ENCODE measurements around the gene ILRUN. TPM values are rescaled to one million over a fixed set of nuclear protein-coding genes. Genes with fewer than 3 reads are reported as not detected.

ILRUN gene
- polyA plus RNA-seq, 1 donor (not counting 4 experiments of a cell fraction or from before 2014, with no cell fraction given), result 64.1 TPM

DNA sequence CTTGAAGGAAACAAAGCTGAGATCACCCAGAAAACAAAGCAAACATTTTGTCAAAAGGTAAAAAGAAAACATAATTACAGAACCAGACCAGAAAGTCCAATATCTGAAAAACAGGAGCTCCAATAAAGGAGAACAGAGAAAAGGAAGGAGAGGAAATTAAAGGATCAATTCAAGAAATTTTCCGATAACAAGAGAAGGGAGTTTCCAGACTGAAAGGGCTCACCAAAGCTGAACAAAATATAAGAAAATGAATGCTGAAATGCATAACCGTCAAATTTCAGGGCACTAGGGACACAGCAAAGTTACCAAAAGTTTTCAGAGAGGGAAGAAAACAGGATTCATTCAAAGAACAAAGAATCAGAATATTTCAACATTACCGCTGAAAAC, 23.9 kb downstream of the ILRUN start:
- Histone ChIP-seq H3K4me3 (ENCODE audit: control insufficient read depth in 2 of 3, extremely low read depth in 1 of 3, insufficient read depth in 2 of 3, low read depth in 1 of 3, low read length in 3 of 3) (no peak overlapping the region), H3K9me3 (ENCODE audit: control insufficient read depth, low read depth, low read length) (no peaks in the 10 kb centered on the region), H3K36me3 (ENCODE audit: control insufficient read depth in 2 of 2, extremely low read depth in 1 of 2, insufficient read depth in 2 of 2, low read length in 2 of 2) (peaks cover 0 to 9% of the 10 kb centered on the region in 2 experiments), H3K9me1 (ENCODE audit: control insufficient read depth, extremely low read depth, insufficient read depth, low read length) (no peaks in the 10 kb centered on the region), H3K27ac (ENCODE audit: control insufficient read depth, insufficient read depth, low read length) (peak overlapping the region; percentile 89), H4K20me1 (ENCODE audit: control insufficient read depth, extremely low read depth, insufficient read depth, low read length) (no peaks in the 10 kb centered on the region), H2AFZ (ENCODE audit: control insufficient read depth, low read length) (no peak overlapping the region), H3K4me2 (ENCODE audit: control insufficient read depth, extremely low read depth, insufficient read depth, low read depth, low read length) (no peak overlapping the region), H3K4me1 (ENCODE audit: control insufficient read depth, extremely low read depth, insufficient read depth, low read length) (peaks cover 26% of the 10 kb centered on the region), H3K79me2 (ENCODE audit: control insufficient read depth, insufficient read depth, low read length) (peaks cover 92% of the 10 kb centered on the region), H3K9ac (ENCODE audit: control insufficient read depth, extremely low read depth, insufficient read depth, low read length) (no peak overlapping the region), H3K27me3 (ENCODE audit: control insufficient read depth, extremely low read depth, insufficient read depth, low read length) (no peaks in the 10 kb centered on the region)
- dilution Hi-C loops (cut with MboI; ENCODE audit: extremely low pct_ligation_motif_present, low sequenced_read_pairs), result no loop called here
- TF ChIP-seq EZH2 (IDR thresholded peaks at IDR 0.05; ENCODE audit: low read length), result no peak
- TF ChIP-seq CTCF (optimal IDR thresholded peaks at IDR 0.05 in 1 of 3, IDR thresholded peaks at IDR 0.05 in 1 of 3, conservative IDR thresholded peaks at IDR 0.05 in 1 of 3; ENCODE audit: extremely low read depth in 1 of 3, insufficient read depth in 2 of 3, low read length in 3 of 3), result no peak
- no peak for FAIRE-seq
- DNase-seq (ENCODE audit: low read depth, low spot score), result no peak

DNA sequence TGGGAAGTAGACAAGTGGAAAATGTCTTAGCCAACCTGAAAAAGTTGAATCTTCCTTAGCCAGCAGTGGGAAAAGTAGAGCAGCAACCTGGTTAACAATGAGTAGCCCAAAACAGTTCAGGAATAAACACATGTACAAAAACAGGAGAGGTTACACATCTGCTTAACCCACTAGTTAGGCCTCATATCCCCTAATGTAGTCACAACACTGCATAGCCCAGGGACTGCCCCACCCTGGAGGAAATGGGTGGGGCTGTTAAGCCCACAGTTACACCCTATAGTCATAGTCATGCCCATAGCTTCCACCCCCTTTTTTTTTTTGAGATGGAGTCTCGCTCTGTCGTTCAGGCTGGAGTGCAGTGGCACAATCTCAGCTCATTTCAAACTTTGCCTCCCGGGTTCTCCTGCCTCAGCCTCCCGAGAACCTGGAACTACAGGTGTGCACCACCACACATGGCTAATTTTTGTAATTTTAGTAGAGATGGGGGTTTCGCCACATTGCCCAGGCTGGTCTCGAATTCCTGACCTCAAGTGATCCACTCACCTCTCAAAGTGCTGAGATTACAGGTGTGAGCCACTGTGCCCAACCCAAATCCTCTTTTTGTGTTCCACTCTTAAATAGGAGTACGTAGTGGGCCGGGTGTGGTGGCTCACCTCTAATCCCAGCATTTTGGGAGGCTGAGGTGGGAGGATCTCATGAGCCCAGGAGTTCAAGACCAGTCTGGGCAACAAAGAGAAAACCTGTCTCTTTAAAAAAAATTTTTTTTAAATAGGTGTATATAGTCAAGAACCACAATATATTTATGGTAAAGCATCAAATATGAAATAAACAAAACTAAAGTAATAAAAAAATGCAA, 24.5 kb downstream of the ILRUN start:
- H3K9ac ChIP-seq (ENCODE audit: control insufficient read depth, extremely low read depth, insufficient read depth, low read length), result peak overlapping the region; percentile 64
- DNase-seq (ENCODE audit: low read depth, low spot score), result no peak
- no peaks in the 10 kb centered on the region for H3K9me3 ChIP-seq (ENCODE audit: control insufficient read depth, low read depth, low read length)
- H3K4me2 ChIP-seq (ENCODE audit: control insufficient read depth, extremely low read depth, insufficient read depth, low read depth, low read length), result peak overlapping the region; percentile 78
- peak overlapping the region in 2 of 3 experiments; percentile 29 to 55 for H3K4me3 ChIP-seq (ENCODE audit: control insufficient read depth in 2 of 3, extremely low read depth in 1 of 3, insufficient read depth in 2 of 3, low read depth in 1 of 3, low read length in 3 of 3)
- no peaks in the 10 kb centered on the region for H4K20me1 ChIP-seq (ENCODE audit: control insufficient read depth, extremely low read depth, insufficient read depth, low read length)
- peak overlapping the region; percentile 89 for H3K27ac ChIP-seq (ENCODE audit: control insufficient read depth, insufficient read depth, low read length)
- peaks cover 92% of the 10 kb centered on the region for H3K79me2 ChIP-seq (ENCODE audit: control insufficient read depth, insufficient read depth, low read length)
- no peaks in the 10 kb centered on the region for H3K9me1 ChIP-seq (ENCODE audit: control insufficient read depth, extremely low read depth, insufficient read depth, low read length)
- peaks cover 26% of the 10 kb centered on the region for H3K4me1 ChIP-seq (ENCODE audit: control insufficient read depth, extremely low read depth, insufficient read depth, low read length)
- dilution Hi-C loops (cut with MboI; ENCODE audit: extremely low pct_ligation_motif_present, low sequenced_read_pairs), result no loop called here
- H2AFZ ChIP-seq (ENCODE audit: control insufficient read depth, low read length), result peak overlapping the region; percentile 10
- FAIRE-seq, result peak; percentile 81
- peaks cover 0 to 9% of the 10 kb centered on the region in 2 experiments for H3K36me3 ChIP-seq (ENCODE audit: control insufficient read depth in 2 of 2, extremely low read depth in 1 of 2, insufficient read depth in 2 of 2, low read length in 2 of 2)
- TF ChIP-seq CTCF (optimal IDR thresholded peaks at IDR 0.05 in 1 of 3, IDR thresholded peaks at IDR 0.05 in 1 of 3, conservative IDR thresholded peaks at IDR 0.05 in 1 of 3; ENCODE audit: extremely low read depth in 1 of 3, insufficient read depth in 2 of 3, low read length in 3 of 3) (no peak), EZH2 (IDR thresholded peaks at IDR 0.05; ENCODE audit: low read length) (no peak)
- H3K27me3 ChIP-seq (ENCODE audit: control insufficient read depth, extremely low read depth, insufficient read depth, low read length), result no peaks in the 10 kb centered on the region
